CD14-positive monocyte (primary cell): Measurements from ENCODE around the gene RAB10. TPM values are rescaled to one million over a fixed set of nuclear protein-coding genes. Genes with fewer than 3 reads are reported as not detected.
"Not testable (repeated sequence)": the region's sequence is repeated elsewhere in the genome, so short reads cannot be mapped to it uniquely, and the experiment has no call there.

Source experiments
- DNase-seq, 3 donors: peaks; one replicate each; pipeline ENCODE4 v3.0.0-alpha.2; 2011 to 2022
- H2AFZ ChIP-seq: 2 replicates; pipeline ENCODE4 v1.6.0; 2012; ENCODE audit warnings: mild to moderate bottlenecking, low read depth, low read length, inconsistent platforms; ENCODE audit not compliant: insufficient read depth, poor library complexity, severe bottlenecking
- H3K27ac ChIP-seq, 2 donors: 1 replicate in 1 of 2; 2 replicates in 1 of 2; pipeline ENCODE4 v1.5.1; 2012 to 2013; ENCODE audit warnings: low read length in 2 of 2, control low read depth in 1 of 2, inconsistent platforms in 1 of 2, low read depth in 1 of 2, mild to moderate bottlenecking in 1 of 2
- H3K27me3 ChIP-seq, 2 donors: one replicate each; pipeline versions ENCODE4 v1.6.0 to v1.6.1; 2011 to 2013; ENCODE audit warnings: low read length in 2 of 2; ENCODE audit not compliant: control insufficient read depth in 2 of 2, insufficient read depth in 2 of 2
- H3K36me3 ChIP-seq, 2 donors: replicated peaks in 1 of 2; 1 replicate in 1 of 2; 2 replicates in 1 of 2; pipeline versions ENCODE4 v1.5.1 to v1.6.1; 2012 to 2013; ENCODE audit warnings: low read length in 2 of 2, control low read depth in 1 of 2, inconsistent platforms in 1 of 2, mild to moderate bottlenecking in 1 of 2; ENCODE audit not compliant: insufficient read depth in 2 of 2, control insufficient read depth in 1 of 2
- H3K4me1 ChIP-seq, 2 donors: 1 replicate in 1 of 2; 2 replicates in 1 of 2; pipeline versions ENCODE4 v1.5.1 to v1.6.1; 2012 to 2013; ENCODE audit warnings: low read length in 2 of 2, control low read depth in 1 of 2, inconsistent platforms in 1 of 2, mild to moderate bottlenecking in 1 of 2, moderate library complexity in 1 of 2; ENCODE audit not compliant: insufficient read depth in 2 of 2, control insufficient read depth in 1 of 2
- H3K4me2 ChIP-seq: replicated peaks from 2 replicates; pipeline ENCODE3; 2012; ENCODE audit warnings: low read length, moderate library complexity, mild to moderate bottlenecking; ENCODE audit not compliant: poor library complexity, severe bottlenecking; ENCODE audit errors: extremely low read depth
- H3K4me3 ChIP-seq, 3 experiments: fragments of 200-600 bp in 1 of 3; sonication (generic) in 1 of 3; replicated peaks in 1 of 3; 1 replicate in 2 of 3; 2 replicates in 1 of 3; pipeline ENCODE4 v1.5.1; 2011 to 2013; ENCODE audit warnings: low read length in 3 of 3, mild to moderate bottlenecking in 3 of 3, control low read depth in 2 of 3, low read depth in 2 of 3, inconsistent platforms in 1 of 3, moderate library complexity in 1 of 3
- H3K79me2 ChIP-seq: 2 replicates; pipeline ENCODE4 v1.6.0; 2012; ENCODE audit warnings: mild to moderate bottlenecking, control low read depth, inconsistent platforms, low read length, moderate library complexity; ENCODE audit not compliant: insufficient read depth
- H3K9ac ChIP-seq: 2 replicates; pipeline ENCODE4 v1.6.0; 2017; ENCODE audit warnings: low read length, mild to moderate bottlenecking; ENCODE audit not compliant: insufficient read depth, poor library complexity, severe bottlenecking
- H3K9me3 ChIP-seq, 2 donors: replicated peaks in 1 of 2; 1 replicate in 1 of 2; 2 replicates in 1 of 2; pipeline versions ENCODE4 v1.5.1 to v1.6.1; 2012 to 2013; ENCODE audit warnings: low read length in 2 of 2, control low read depth in 1 of 2; ENCODE audit not compliant: control insufficient read depth in 1 of 2, insufficient read depth in 1 of 2
- H4K20me1 ChIP-seq: 2 replicates; pipeline ENCODE4 v1.6.0; 2012; ENCODE audit warnings: mild to moderate bottlenecking, low read length, control low read depth, moderate library complexity; ENCODE audit not compliant: insufficient read depth
- H3K27ac Mint-ChIP-seq, 7 donors: one replicate each; pipeline ENCODE4 v1.8.0; 2020; ENCODE audit warnings: mild to moderate bottlenecking in 7 of 7, mixed read lengths in 7 of 7, moderate library complexity in 6 of 7, inconsistent platforms in 2 of 7
- H3K27me3 Mint-ChIP-seq, 3 donors: one replicate each; pipeline ENCODE4 v1.8.0; 2021 to 2022; ENCODE audit warnings: low read depth in 3 of 3, mild to moderate bottlenecking in 3 of 3, mixed read lengths in 3 of 3, moderate library complexity in 3 of 3, inconsistent platforms in 1 of 3
- H3K36me3 Mint-ChIP-seq, 2 donors: one replicate each; pipeline ENCODE4 v1.8.0; 2020; ENCODE audit warnings: mixed read lengths in 2 of 2, inconsistent platforms in 1 of 2, mild to moderate bottlenecking in 1 of 2
- H3K4me1 Mint-ChIP-seq: one replicate; pipeline ENCODE4 v1.8.0; 2020; ENCODE audit warnings: mild to moderate bottlenecking, mixed read lengths
- H3K4me3 Mint-ChIP-seq, 2 donors: one replicate each; pipeline ENCODE4 v1.8.0; 2020; ENCODE audit warnings: mild to moderate bottlenecking in 2 of 2, mixed read lengths in 2 of 2, moderate library complexity in 1 of 2
- H3K9me3 Mint-ChIP-seq, 7 donors: one replicate each; pipeline ENCODE4 v1.8.0; 2020 to 2022; ENCODE audit warnings: mixed read lengths in 7 of 7, mild to moderate bottlenecking in 6 of 7, moderate library complexity in 6 of 7, inconsistent platforms in 2 of 7
- CTCF ChIP-seq: fragments of 200-600 bp; IDR thresholded peaks from one replicate; pipeline ENCODE4 v1.8.0; 2022; ENCODE audit warnings: antibody characterized with exemption, mild to moderate bottlenecking
- WGBS: methylation state at CpG from one replicate; pipeline ENCODE4 v1.1.5; 2013; ENCODE audit warnings: missing lambda C conversion rate; ENCODE audit not compliant: insufficient coverage; 5-methylcytosine and 5-hydroxymethylcytosine counted together
- intact Hi-C, 2 donors: fragments of 100-400 bp; cut with micrococcal nuclease; formaldehyde crosslinking; loops; one replicate each; pipeline versions ENCODE4 v1.15.0 to v1.15.1; 2023
- polyA plus RNA-seq, 3 donors: library from polyadenylated mRNA; depleted of rRNA in 1 of 3; unstranded in 2 of 3; stranded (reverse) in 1 of 3; fragments of 300-500 nt in 2 of 3; fragments of >200 nt in 1 of 3; fragmentation: Illumina TruSeq in 2 of 3; gene quantifications; 1 replicate in 2 of 3; 2 replicates in 1 of 3; pipeline ENCODE4 v1.2.3, GENCODE V29; 2012 to 2021

Gene RAB10
- polyA plus RNA-seq, 3 donors: 38.6 to 258 (median 202) TPM

GRCh38 chr2:26164641-26165211 is 130.8 kb downstream of the RAB10 start:
- 94% methylated on average over 4 of the region's 8 CpGs for WGBS
- no peaks in the 10 kb centered on the region for H3K4me1 ChIP-seq
- no peaks in the 10 kb centered on the region for H3K36me3 ChIP-seq
- Mint-ChIP-seq H3K4me3 (no peak overlapping the region), H3K36me3 (no peaks in the 10 kb centered on the region), H3K4me1 (no peaks in the 10 kb centered on the region), H3K9me3 (peaks cover 0 to 2% (median 0%) of the 10 kb centered on the region in 7 donors), H3K27me3 (peaks cover 3 to 9% (median 4%) of the 10 kb centered on the region in 3 donors), H3K27ac (no peak overlapping the region)
- H3K4me3 ChIP-seq: no peak overlapping the region
- TF ChIP-seq CTCF: no peak
- no peaks in the 10 kb centered on the region for H4K20me1 ChIP-seq
- H3K9ac ChIP-seq: no peak overlapping the region
- no peak overlapping the region for H3K27ac ChIP-seq
- H3K79me2 ChIP-seq: no peaks in the 10 kb centered on the region
- H2AFZ ChIP-seq: no peak overlapping the region
- H3K4me2 ChIP-seq: no peak overlapping the region
- H3K27me3 ChIP-seq: no peaks in the 10 kb centered on the region
- H3K9me3 ChIP-seq: no peaks in the 10 kb centered on the region
- no peak for DNase-seq
- intact Hi-C loops: no loop called here

DNA sequence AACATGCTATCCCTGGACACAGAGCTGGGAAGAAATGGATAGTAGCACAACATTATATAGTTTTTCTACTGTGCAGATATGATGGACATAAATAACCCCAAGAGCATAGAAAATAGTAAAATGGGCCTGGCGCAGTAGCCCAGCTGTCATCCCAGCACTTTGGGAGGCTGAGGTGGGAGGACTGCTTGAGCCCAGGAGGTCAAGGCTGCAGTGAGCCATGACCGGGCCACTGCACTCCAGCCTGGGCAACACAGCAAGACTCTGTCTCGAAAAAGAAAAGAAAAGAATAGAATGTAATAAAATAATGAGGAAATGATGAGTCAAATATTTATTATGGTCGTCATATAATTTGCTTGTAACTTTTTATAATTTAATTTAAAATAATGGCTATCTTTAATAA is 131.5 kb downstream of the RAB10 start:
- peaks cover 3 to 15% (median 10%) of the 10 kb centered on the region in 3 donors for H3K27me3 Mint-ChIP-seq
- WGBS: no CpG with 5 or more reads among the region's 4 CpGs

DNA sequence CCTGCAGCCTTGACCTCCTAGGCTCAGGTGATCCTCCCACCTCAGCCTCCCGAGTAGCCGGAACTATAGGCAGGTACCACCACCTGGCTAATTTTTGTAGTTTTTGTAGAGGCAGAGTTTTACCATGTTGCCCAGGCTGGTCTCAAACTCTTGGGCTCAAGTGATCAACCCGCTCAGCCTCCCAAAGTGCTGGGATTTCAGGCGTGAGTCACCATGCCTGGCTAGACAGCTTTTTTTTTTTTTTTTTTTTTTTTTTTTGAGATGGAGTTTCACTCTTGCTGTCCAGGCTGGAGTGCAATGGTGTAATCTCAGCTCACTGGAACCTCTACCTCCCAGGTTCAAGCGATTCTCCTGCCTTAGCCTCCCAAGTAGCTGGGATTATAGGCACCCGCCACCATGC is 132.7 kb downstream of the RAB10 start:
- H3K79me2 ChIP-seq, H3K9ac ChIP-seq, H3K9me3 ChIP-seq, H3K9me3 Mint-ChIP-seq, H3K4me3 ChIP-seq, H3K27ac Mint-ChIP-seq, H3K4me2 ChIP-seq, intact Hi-C loops, H4K20me1 ChIP-seq, H2AFZ ChIP-seq, H3K36me3 ChIP-seq, H3K27me3 ChIP-seq, H3K27ac ChIP-seq, H3K36me3 Mint-ChIP-seq, DNase-seq, H3K4me1 Mint-ChIP-seq, H3K4me1 ChIP-seq, H3K4me3 Mint-ChIP-seq: not testable (repeated sequence)
- WGBS: no CpG with 5 or more reads among the region's 6 CpGs
- peaks cover 14 to 26% (median 21%) of the 10 kb centered on the region in 3 donors for H3K27me3 Mint-ChIP-seq

More for the DNA sequence above, 131.5 kb downstream of the RAB10 start:
- no peak for DNase-seq
- H3K9me3 Mint-ChIP-seq: peaks cover 0 to 2% (median 0%) of the 10 kb centered on the region in 7 donors
- H3K4me3 Mint-ChIP-seq: no peak overlapping the region
- Histone ChIP-seq H4K20me1 (no peaks in the 10 kb centered on the region), H3K79me2 (no peaks in the 10 kb centered on the region), H3K4me3 (no peak overlapping the region), H3K36me3 (no peaks in the 10 kb centered on the region), H3K4me2 (no peak overlapping the region), H3K27me3 (no peaks in the 10 kb centered on the region), H3K4me1 (no peaks in the 10 kb centered on the region), H3K27ac (no peak overlapping the region), H3K9me3 (no peaks in the 10 kb centered on the region), H3K9ac (no peak overlapping the region), H2AFZ (no peak overlapping the region)
- no peaks in the 10 kb centered on the region for H3K36me3 Mint-ChIP-seq
- intact Hi-C loops: no loop called here
- H3K4me1 Mint-ChIP-seq: no peaks in the 10 kb centered on the region
- no peak overlapping the region for H3K27ac Mint-ChIP-seq
- TF ChIP-seq CTCF: no peak
